K562 (cell line): ENCODE results near the gene ABCC5. TPM values are rescaled to one million over a fixed set of nuclear protein-coding genes. Genes with fewer than 3 reads are reported as not detected.
A peak's percentile ranks its signal among the peaks of the same experiment; 100 is the strongest.

Experiments
- BDP1 ChIP-seq: IDR thresholded peaks from 3 replicates; pipeline ENCODE4 v1.6.1; 2011; ENCODE audit not compliant: insufficient read length, insufficient read depth
- DPF2 ChIP-seq: fragments of 450-650 bp; IDR thresholded peaks from 2 replicates; pipeline ENCODE4 v1.6.1; 2016
- FOXK1 ChIP-seq: sonication (generic); formaldehyde crosslinking; IDR thresholded peaks from 2 replicates; pipeline ENCODE4 v1.8.0; 2022; ENCODE audit warnings: missing genetic modification reagents, mild to moderate bottlenecking, borderline replicate concordance
- GTF2A2 ChIP-seq: IDR thresholded peaks from 2 replicates; pipeline ENCODE4 v1.6.1; 2016; ENCODE audit warnings: mild to moderate bottlenecking, missing genetic modification characterization, missing compliant biosample characterization
- GTF2B ChIP-seq: IDR thresholded peaks from 2 replicates; pipeline ENCODE4 v1.6.1; 2011; ENCODE audit not compliant: insufficient read length; ENCODE audit errors: extremely low read depth
- GTF3C2 ChIP-seq: IDR thresholded peaks from 3 replicates; pipeline ENCODE4 v1.6.1; 2011; ENCODE audit warnings: borderline replicate concordance, mild to moderate bottlenecking, moderate library complexity; ENCODE audit not compliant: insufficient read length; ENCODE audit errors: extremely low read depth
- HDGF ChIP-seq: fragments of 450-650 bp; IDR thresholded peaks from 2 replicates; pipeline ENCODE4 v1.6.1; 2016
- KLF13 ChIP-seq: fragments of 450-650 bp; IDR thresholded peaks from 2 replicates; pipeline ENCODE4 v1.6.1; 2016; ENCODE audit warnings: missing genetic modification characterization, low read depth, mild to moderate bottlenecking, missing compliant biosample characterization, moderate library complexity, borderline replicate concordance
- KLF16 ChIP-seq: IDR thresholded peaks from 2 replicates; pipeline ENCODE4 v1.6.1; 2016; ENCODE audit warnings: antibody characterized with exemption
- POU5F1 ChIP-seq: fragments of 150-350 bp; IDR thresholded peaks from 2 replicates; pipeline ENCODE4 v1.6.1; 2014; ENCODE audit warnings: borderline replicate concordance, low read length, low read depth, mild to moderate bottlenecking; ENCODE audit not compliant: partially characterized antibody
- TARDBP ChIP-seq: fragments of 450-650 bp; IDR thresholded peaks from 2 replicates; pipeline ENCODE4 v1.6.1; 2016
- TFAP4 ChIP-seq: sonication (generic); formaldehyde crosslinking; IDR thresholded peaks from 2 replicates; pipeline ENCODE4 v1.8.0; 2022; ENCODE audit warnings: missing genetic modification reagents, mild to moderate bottlenecking, moderate library complexity, borderline replicate concordance
- ZBTB17 ChIP-seq: fragments of 450-650 bp; formaldehyde crosslinking; IDR thresholded peaks from 2 replicates; pipeline ENCODE4 v1.4.0; 2020; ENCODE audit warnings: mild to moderate bottlenecking
- ZNF121 ChIP-seq: sonication (generic); formaldehyde crosslinking; conservative IDR thresholded peaks from 2 replicates; pipeline ENCODE4 v1.8.0; 2022; ENCODE audit warnings: missing genetic modification reagents
- ZNF175 ChIP-seq: fragments of 200-800 bp; sonication (Bioruptor generic); IDR thresholded peaks from 2 replicates; pipeline ENCODE4 v1.6.1; 2016; ENCODE audit warnings: low read depth, mild to moderate bottlenecking, missing genetic modification characterization, missing compliant biosample characterization
- ZNF217 ChIP-seq: sonication (generic); formaldehyde crosslinking; IDR thresholded peaks from 2 replicates; pipeline ENCODE4 v1.8.0; 2022; ENCODE audit warnings: mild to moderate bottlenecking, missing genetic modification reagents
- ZNF232 ChIP-seq: sonication (generic); formaldehyde crosslinking; IDR thresholded peaks from 2 replicates; pipeline ENCODE4 v1.8.0; 2022; ENCODE audit warnings: mild to moderate bottlenecking, missing genetic modification reagents
- ZZZ3 ChIP-seq: fragments of 450-650 bp; IDR thresholded peaks from 2 replicates; pipeline ENCODE4 v1.6.1; 2016; ENCODE audit warnings: antibody characterized with exemption, mild to moderate bottlenecking, moderate library complexity
- polyA plus RNA-seq, 8 experiments: library from polyadenylated mRNA; depleted of rRNA in 4 of 8; stranded (reverse) in 5 of 8; unstranded in 3 of 8; fragments of >200 nt; fragmentation: Nextera tagmentation in 2 of 8; fragmentation: Illumina TruSeq in 1 of 8; extraction: Ambion mirVana in 2 of 8; extraction: Trizol in 1 of 8; gene quantifications; 2 replicates each; pipeline versions ENCODE4 v1.2.1 to v1.2.3, GENCODE V29; 2011 to 2014; ENCODE audit warnings: inconsistent platforms in 1 of 8, missing spikeins in 1 of 8
- total RNA-seq, 7 experiments: library from RNA; depleted of rRNA in 6 of 7; stranded (reverse); fragments of >200 nt in 6 of 7; fragmentation: Illumina TruSeq in 2 of 7; extraction: Trizol in 2 of 7; gene quantifications; 2 replicates each; pipeline versions ENCODE4 v1.2.1 to v1.2.3, GENCODE V29; 2011 to 2021; ENCODE audit warnings: low replicate concordance in 1 of 7
- TF ChIP-seq, protein P1 (sequence below): fragments of 450-650 bp; IDR thresholded peaks from 2 replicates; pipeline ENCODE4 v1.6.1; 2016; ENCODE audit warnings: low read depth, mild to moderate bottlenecking, moderate library complexity

ABCC5 gene
- total and polyA plus RNA-seq, 9 of the 15 experiments (the other 6 are each of a cell fraction or from before 2014, with no cell fraction given) = 22.0 to 53.0 (median 41.9) TPM

DNA sequence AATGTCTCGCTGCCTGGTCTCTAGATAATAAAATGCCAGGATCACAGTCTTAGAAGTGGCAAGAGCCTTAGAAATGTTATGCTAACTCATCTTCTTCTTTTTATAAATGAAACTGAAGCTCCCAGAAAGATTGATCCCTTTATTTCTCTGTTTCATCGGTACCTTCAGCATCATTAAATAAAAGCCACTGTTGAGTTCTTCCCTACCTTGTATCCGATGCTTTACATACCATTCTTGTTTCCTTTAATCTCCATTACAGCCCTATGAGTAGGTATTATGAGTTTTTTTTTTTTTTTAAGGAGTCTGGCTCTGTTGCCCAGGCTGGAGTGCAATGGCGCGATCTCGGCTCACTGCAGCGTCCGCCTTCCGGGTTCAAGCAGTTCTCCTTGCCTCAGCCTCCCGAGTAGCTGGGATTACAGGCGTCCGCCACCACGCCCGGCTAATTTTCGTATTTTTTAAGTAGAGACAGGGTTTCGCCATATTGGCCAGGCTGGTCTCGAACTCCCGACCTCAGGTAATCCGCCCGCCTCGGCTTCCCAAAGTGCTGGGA is 815 bp upstream of the ABCC5 start (continued):
- TF ChIP-seq HDGF = no peak
- no peak for TF ChIP-seq GTF2B
- no peak for TF ChIP-seq ZNF175 (CRISPR knock-in tag)
- TF ChIP-seq FOXK1 (CRISPR knock-in tag) = 0 out of 2 replicates have a peak, but pooled peaks have one; percentile 58
- no peak for TF ChIP-seq GTF3C2
- peak; percentile 83 for TF ChIP-seq ZNF121 (CRISPR knock-in tag)
- TF ChIP-seq ZNF217 = no peak
- no peak for TF ChIP-seq TFAP4 (CRISPR knock-in tag)
- 0 out of 2 replicates have a peak, but pooled peaks have one; percentile 51 for TF ChIP-seq ZNF232 (CRISPR knock-in tag)
- no peak for TF ChIP-seq BDP1
- TF ChIP-seq ZZZ3 = no peak
- TF ChIP-seq TARDBP = 0 out of 2 replicates have a peak, but pooled peaks have one; percentile 42
- no peak for TF ChIP-seq GTF2A2
- TF ChIP-seq DPF2 = no peak; the same call in 1 of the 2 replicates
- no peak for TF ChIP-seq KLF13 (tag)
- TF ChIP-seq, protein P1, sequence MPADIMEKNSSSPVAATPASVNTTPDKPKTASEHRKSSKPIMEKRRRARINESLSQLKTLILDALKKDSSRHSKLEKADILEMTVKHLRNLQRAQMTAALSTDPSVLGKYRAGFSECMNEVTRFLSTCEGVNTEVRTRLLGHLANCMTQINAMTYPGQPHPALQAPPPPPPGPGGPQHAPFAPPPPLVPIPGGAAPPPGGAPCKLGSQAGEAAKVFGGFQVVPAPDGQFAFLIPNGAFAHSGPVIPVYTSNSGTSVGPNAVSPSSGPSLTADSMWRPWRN = no peak
- TF ChIP-seq KLF16 = no peak
- TF ChIP-seq POU5F1 = no peak
- no peak for TF ChIP-seq ZBTB17
